Activated CD4-positive, alpha-beta T cell treated with anti-CD3 and anti-CD28 coated beads, Interleukin-2, amount 10 ng/mL, durations not matched to agents 24 days and 14 days (primary cell): ENCODE measurements around the gene QRFP. TPM values are rescaled to one million over a fixed set of nuclear protein-coding genes. Genes with fewer than 3 reads are reported as not detected.

Source experiments
- DNase-seq: peaks from one replicate; pipeline ENCODE4 v3.0.0; 2022
- H3K27ac Mint-ChIP-seq: one replicate; pipeline ENCODE4 v1.8.0; 2022; ENCODE audit warnings: mild to moderate bottlenecking, mixed read lengths
- H3K27me3 Mint-ChIP-seq: one replicate; pipeline ENCODE4 v1.8.0; 2022; ENCODE audit warnings: mixed read lengths
- H3K36me3 Mint-ChIP-seq: one replicate; pipeline ENCODE4 v1.8.0; 2022; ENCODE audit warnings: low read depth, mild to moderate bottlenecking, mixed read lengths
- H3K4me1 Mint-ChIP-seq: one replicate; pipeline ENCODE4 v1.8.0; 2021; ENCODE audit warnings: mixed read lengths
- H3K4me3 Mint-ChIP-seq: one replicate; pipeline ENCODE4 v1.8.0; 2022; ENCODE audit warnings: mild to moderate bottlenecking, moderate library complexity, mixed read lengths
- H3K9me3 Mint-ChIP-seq: one replicate; pipeline ENCODE4 v1.8.0; 2021; ENCODE audit warnings: mixed read lengths
- intact Hi-C: fragments of 100-400 bp; cut with micrococcal nuclease; formaldehyde crosslinking; loops from one replicate; pipeline ENCODE4 v1.15.1; 2023
- total RNA-seq: library from RNA; stranded (reverse); gene quantifications from 2 replicates; pipeline ENCODE4 v1.2.3, GENCODE V29; 2022

The QRFP gene
- total RNA-seq, 1 donor from 2014 or later: not detected

DNA sequence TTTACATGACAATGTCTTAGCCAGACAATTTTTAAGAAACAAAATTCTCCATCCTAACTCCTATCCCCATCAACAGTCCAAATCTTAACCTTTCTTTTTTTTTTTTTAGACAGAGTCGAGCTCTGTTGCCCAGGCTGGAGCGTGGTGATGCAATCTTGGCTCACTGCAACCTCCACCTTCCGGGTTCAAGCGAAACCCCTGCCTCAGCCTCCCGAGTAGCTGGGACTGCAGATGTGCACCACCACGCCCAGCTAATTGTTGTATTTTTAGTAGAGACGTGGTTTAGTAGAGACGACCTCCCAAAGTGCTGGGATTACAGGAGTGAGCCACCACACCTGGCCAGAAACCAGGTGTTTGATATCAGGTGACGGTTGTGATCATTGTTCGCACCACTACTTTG is 51.4 kb downstream of the QRFP start:
- DNase-seq: no peak
- H3K9me3 Mint-ChIP-seq: no peaks in the 10 kb centered on the region
- H3K27ac Mint-ChIP-seq: no peak overlapping the region
- H3K4me1 Mint-ChIP-seq: peaks cover 12% of the 10 kb centered on the region
- no peak overlapping the region for H3K4me3 Mint-ChIP-seq
- intact Hi-C loops: no loop called here
- H3K27me3 Mint-ChIP-seq: no peaks in the 10 kb centered on the region
- peaks cover 2% of the 10 kb centered on the region for H3K36me3 Mint-ChIP-seq

DNA sequence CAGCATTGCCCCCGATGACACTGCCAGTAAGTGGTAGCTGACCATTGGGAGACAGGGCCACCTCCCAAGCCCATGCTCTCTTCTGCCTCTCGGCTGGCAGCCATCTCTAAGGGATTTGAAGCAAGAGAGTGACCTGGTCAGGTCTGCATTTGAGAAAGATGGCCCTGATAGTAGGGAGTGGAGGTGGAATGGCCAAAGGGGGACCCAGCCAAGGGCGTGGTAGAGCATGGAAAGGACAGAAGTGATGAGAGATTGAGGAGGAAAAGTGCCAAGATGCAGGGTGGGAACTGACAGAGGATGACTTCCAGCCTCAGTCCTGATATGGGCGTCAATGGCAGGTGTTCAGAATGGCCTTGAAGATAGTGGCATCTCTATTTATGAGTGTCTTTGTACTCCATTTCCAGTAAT is 52.6 kb downstream of the QRFP start:
- Mint-ChIP-seq H3K27ac (no peak overlapping the region), H3K9me3 (no peaks in the 10 kb centered on the region), H3K36me3 (peaks cover 2% of the 10 kb centered on the region), H3K4me1 (peaks cover 9% of the 10 kb centered on the region), H3K27me3 (no peaks in the 10 kb centered on the region), H3K4me3 (no peak overlapping the region)
- intact Hi-C loops: no loop called here
- no peak for DNase-seq

DNA sequence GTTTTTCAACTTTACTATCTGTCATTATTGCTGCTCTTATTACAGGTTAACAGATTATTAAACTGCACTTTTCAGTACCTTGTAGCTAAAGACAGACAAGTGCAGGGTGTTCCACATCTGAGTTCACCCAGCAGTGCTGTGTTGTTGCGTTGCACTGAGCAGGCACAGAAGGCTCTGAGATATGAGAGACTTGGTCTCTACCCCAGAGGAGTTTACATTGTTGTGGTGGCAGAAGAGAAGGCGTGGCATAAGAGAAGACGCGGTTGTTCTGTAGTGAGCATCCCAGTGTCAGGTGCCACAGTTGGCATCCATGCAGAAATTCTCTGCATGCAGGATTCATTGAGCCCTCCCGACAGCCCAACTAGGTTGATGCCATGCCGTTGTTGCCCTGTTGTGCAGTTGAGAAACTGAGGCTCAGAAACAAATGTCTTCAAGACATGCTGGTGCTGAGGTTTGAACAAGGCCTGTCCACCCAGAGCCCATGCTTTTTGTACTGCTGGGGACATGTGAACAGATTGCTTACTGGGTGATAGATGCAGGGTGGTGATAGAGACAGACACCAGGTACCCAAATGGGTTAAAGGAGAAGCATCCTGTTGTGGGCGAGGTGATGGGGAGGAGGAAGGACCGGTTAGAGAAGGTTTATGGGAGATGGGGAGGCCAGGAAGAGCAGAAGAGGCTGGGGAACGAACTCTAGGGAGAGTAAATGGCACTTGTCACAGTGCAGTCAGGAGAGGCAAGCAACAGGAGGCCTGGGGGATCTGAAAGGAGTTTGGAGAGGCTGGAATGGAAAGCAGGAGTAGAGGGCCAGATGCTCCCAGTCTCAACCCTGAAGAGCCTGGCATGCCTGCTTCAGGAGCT is 53.3 kb downstream of the QRFP start:
- H3K4me1 Mint-ChIP-seq: peaks cover 9% of the 10 kb centered on the region
- H3K9me3 Mint-ChIP-seq: no peaks in the 10 kb centered on the region
- H3K27ac Mint-ChIP-seq: peak overlapping the region; percentile 42
- intact Hi-C loops: no loop called here
- H3K27me3 Mint-ChIP-seq: no peaks in the 10 kb centered on the region
- H3K36me3 Mint-ChIP-seq: peaks cover 2% of the 10 kb centered on the region
- DNase-seq: no peak
- H3K4me3 Mint-ChIP-seq: no peak overlapping the region

Other genes with a start within 250 kb of the QRFP start
- gene PRDM12, start 232.2 kb downstream of the QRFP start, total RNA-seq: 0.21 and 0.28 TPM in 2 replicates
- 109 and 110 TPM in 2 replicates for gene EXOSC2, start 203.0 kb downstream of the QRFP start, total RNA-seq
- gene ABL1, start 61.6 kb downstream of the QRFP start, total RNA-seq: 32.6 and 35.7 TPM in 2 replicates
- gene FIBCD1, start 42.4 kb upstream of the QRFP start, total RNA-seq: not detected in 2 replicates
- 0.07 and 0.09 TPM in 2 replicates for gene LAMC3, start 112.4 kb upstream of the QRFP start, total RNA-seq
- gene AIF1L, start 199.7 kb upstream of the QRFP start, total RNA-seq: 0.59 and 0.72 TPM in 2 replicates
- gene NUP214, start 228.8 kb upstream of the QRFP start, total RNA-seq: 77.7 and 79.2 TPM in 2 replicates